ENCODE measurements around the gene NEK11. TPM values are rescaled to one million over a fixed set of nuclear protein-coding genes. Genes with fewer than 3 reads are reported as not detected.

NEK11 gene
- total and polyA plus RNA-seq, 9 of the 15 experiments (the other 6 are each of a cell fraction or from before 2014, with no cell fraction given): 0.28 to 1.5 (median 0.87) TPM

DNA sequence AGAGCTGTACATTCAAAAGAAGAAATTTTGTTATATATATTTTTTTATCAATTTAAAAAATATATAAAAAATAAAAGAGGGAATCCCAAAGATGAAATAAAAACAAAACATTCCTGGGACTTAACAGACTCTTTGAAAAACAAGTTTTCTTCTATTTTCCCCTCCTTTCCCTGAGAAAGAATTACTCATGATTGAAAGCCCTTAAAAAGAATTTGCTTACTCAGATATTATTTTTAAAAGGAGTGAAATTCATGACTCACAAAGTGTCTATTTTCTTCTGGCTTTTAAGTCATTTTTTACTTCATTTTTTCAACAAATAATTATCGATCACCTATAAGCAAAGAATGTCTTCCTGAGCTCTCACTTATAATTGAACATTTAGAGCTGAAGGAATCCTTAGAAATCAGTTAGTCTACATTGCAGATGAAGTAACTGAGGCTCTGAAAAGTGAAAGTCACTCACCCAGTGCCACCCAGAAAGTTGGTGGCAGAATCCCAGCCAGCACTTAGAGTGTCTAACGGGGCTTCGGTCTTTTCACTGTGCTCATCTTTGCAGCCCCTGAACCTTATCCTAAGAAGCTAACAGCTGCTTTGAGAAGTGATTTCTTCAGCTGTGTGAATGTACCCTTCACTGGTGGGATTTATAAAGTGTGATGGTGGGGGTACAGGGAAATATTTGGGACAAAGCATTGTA is 312.4 kb downstream of the NEK11 start:
- WGBS (ENCODE audit: insufficient coverage, low coverage, missing lambda C conversion rate): 18% methylated on average over 2 of the region's 3 CpGs
- TF ChIP-seq, protein P1, sequence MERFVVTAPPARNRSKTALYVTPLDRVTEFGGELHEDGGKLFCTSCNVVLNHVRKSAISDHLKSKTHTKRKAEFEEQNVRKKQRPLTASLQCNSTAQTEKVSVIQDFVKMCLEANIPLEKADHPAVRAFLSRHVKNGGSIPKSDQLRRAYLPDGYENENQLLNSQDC (CRISPR knock-in tag; IDR thresholded peaks at IDR 0.05): no peak
- peak; percentile 12; the same call in 1 of the 2 replicates for TF ChIP-seq C11orf30 (IDR thresholded peaks at IDR 0.05; ENCODE audit: low read depth)
- TF ChIP-seq ZNF316 (IDR thresholded peaks at IDR 0.05): peak; percentile 40; the same call in 1 of the 2 replicates
- H3K4me3 ChIP-seq: no peak overlapping the region
- ChIA-PET POLR2A (no interaction called here), CTCF (ENCODE audit: low intra/inter-chr PET ratio) (no interaction called here)
- DNase-seq (ENCODE audit: extremely low read depth in 1 of 4, low spot score in 3 of 4): no peak
- H3K27ac ChIP-seq (ENCODE audit: extremely low read depth, low read depth, low read length): no peak overlapping the region
- no peaks in the 10 kb centered on the region for H3K36me3 ChIP-seq (ENCODE audit: control insufficient read depth, insufficient read depth, low read length)
- no peak for FAIRE-seq
- no TSS peak for BruUV-seq (replicated peaks)
- no peaks in the 10 kb centered on the region for H4K20me1 ChIP-seq (replicated peaks; ENCODE audit: control insufficient read depth, insufficient read depth, low read length)
- intact Hi-C loops (cut with micrococcal nuclease) (no loop called here), in situ Hi-C loops (cut with MboI) (no loop called here)
- H3K4me2 ChIP-seq (ENCODE audit: insufficient read depth, low read length): no peak overlapping the region
- H3K27me3 ChIP-seq (ENCODE audit: control insufficient read depth in 2 of 2, insufficient read depth in 2 of 2, low read length in 2 of 2): no peaks in the 10 kb centered on the region
- H3K9me3 ChIP-seq (replicated peaks; ENCODE audit: control insufficient read depth, insufficient read depth, low read depth, low read length): no peaks in the 10 kb centered on the region
- H2AFZ ChIP-seq (ENCODE audit: low read depth, low read length): no peak overlapping the region
- H3K9me1 ChIP-seq (ENCODE audit: control insufficient read depth, insufficient read depth, low read length): no peaks in the 10 kb centered on the region
- no peaks in the 10 kb centered on the region for H3K79me2 ChIP-seq (ENCODE audit: control insufficient read depth, insufficient read depth, low read length)
- ATAC-seq: no peak
- H3K4me1 ChIP-seq (replicated peaks in 1 of 2; ENCODE audit: control insufficient read depth in 2 of 2, insufficient read depth in 2 of 2, low read length in 2 of 2): no peaks in the 10 kb centered on the region
- no peak overlapping the region for H3K9ac ChIP-seq (ENCODE audit: insufficient read depth in 1 of 2, low read depth in 2 of 2, low read length in 2 of 2)

DNA sequence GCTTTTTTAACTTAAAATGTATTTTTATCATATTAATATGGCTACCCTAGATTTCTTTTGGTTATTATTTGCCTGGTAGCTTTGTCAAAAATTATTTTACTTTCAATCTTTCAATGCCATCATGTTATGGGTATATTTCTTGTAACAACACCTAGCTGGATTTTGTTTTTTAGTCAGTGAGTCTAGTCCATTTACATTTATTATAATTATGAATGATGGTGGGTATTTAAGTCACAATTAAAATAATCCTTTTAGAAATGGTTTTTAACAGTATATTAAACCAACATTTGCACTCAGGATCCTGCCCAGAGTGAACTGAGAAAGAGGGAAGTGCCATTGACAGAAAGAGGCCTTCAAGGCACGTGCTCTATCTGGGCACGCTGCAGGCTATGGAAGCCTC is 315.1 kb downstream of the NEK11 start:
- no peaks in the 10 kb centered on the region for H3K27me3 ChIP-seq (ENCODE audit: control insufficient read depth in 2 of 2, insufficient read depth in 2 of 2, low read length in 2 of 2)
- no peak overlapping the region for H3K27ac ChIP-seq (ENCODE audit: extremely low read depth, low read depth, low read length)
- FAIRE-seq (no peak), DNase-seq (ENCODE audit: extremely low read depth in 1 of 4, low spot score in 3 of 4) (no peak), ATAC-seq (no peak)
- no peak overlapping the region for H3K4me3 ChIP-seq
- in situ Hi-C loops (cut with MboI): no loop called here
- no peaks in the 10 kb centered on the region for H3K36me3 ChIP-seq (ENCODE audit: control insufficient read depth, insufficient read depth, low read length)
- intact Hi-C loops (cut with micrococcal nuclease): no loop called here
- H3K4me2 ChIP-seq (ENCODE audit: insufficient read depth, low read length): no peak overlapping the region
- ChIA-PET CTCF (ENCODE audit: low intra/inter-chr PET ratio) (no interaction called here), POLR2A (no interaction called here)
- H3K4me1 ChIP-seq (replicated peaks in 1 of 2; ENCODE audit: control insufficient read depth in 2 of 2, insufficient read depth in 2 of 2, low read length in 2 of 2): no peaks in the 10 kb centered on the region
- H4K20me1 ChIP-seq (replicated peaks; ENCODE audit: control insufficient read depth, insufficient read depth, low read length): no peaks in the 10 kb centered on the region
- H3K9me1 ChIP-seq (ENCODE audit: control insufficient read depth, insufficient read depth, low read length): no peaks in the 10 kb centered on the region
- no TSS peak for BruUV-seq (replicated peaks)
- no peaks in the 10 kb centered on the region for H3K9me3 ChIP-seq (replicated peaks; ENCODE audit: control insufficient read depth, insufficient read depth, low read depth, low read length)
- no peaks in the 10 kb centered on the region for H3K79me2 ChIP-seq (ENCODE audit: control insufficient read depth, insufficient read depth, low read length)
- WGBS (ENCODE audit: insufficient coverage, low coverage, missing lambda C conversion rate): 42% methylated on average over 2 of the region's 2 CpGs
- TF ChIP-seq, protein P2, sequence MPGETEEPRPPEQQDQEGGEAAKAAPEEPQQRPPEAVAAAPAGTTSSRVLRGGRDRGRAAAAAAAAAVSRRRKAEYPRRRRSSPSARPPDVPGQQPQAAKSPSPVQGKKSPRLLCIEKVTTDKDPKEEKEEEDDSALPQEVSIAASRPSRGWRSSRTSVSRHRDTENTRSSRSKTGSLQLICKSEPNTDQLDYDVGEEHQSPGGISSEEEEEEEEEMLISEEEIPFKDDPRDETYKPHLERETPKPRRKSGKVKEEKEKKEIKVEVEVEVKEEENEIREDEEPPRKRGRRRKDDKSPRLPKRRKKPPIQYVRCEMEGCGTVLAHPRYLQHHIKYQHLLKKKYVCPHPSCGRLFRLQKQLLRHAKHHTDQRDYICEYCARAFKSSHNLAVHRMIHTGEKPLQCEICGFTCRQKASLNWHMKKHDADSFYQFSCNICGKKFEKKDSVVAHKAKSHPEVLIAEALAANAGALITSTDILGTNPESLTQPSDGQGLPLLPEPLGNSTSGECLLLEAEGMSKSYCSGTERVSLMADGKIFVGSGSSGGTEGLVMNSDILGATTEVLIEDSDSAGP (CRISPR knock-in tag; IDR thresholded peaks at IDR 0.05): no peak
- TF ChIP-seq ZFPM2 (CRISPR knock-in tag; IDR thresholded peaks at IDR 0.05): no peak
- TF ChIP-seq ZNF507 (tag; conservative IDR thresholded peaks at IDR 0.05): peak; percentile 94
- TF ChIP-seq CCAR2 (IDR thresholded peaks at IDR 0.05; ENCODE audit: low read depth, low read length): no peak
- no peak for TF ChIP-seq EP400 (IDR thresholded peaks at IDR 0.05)
- TF ChIP-seq NR2C1 (IDR thresholded peaks at IDR 0.05): no peak
- no peak for TF ChIP-seq NR2C1 (tag; IDR thresholded peaks at IDR 0.05)
- TF ChIP-seq TAF9B (IDR thresholded peaks at IDR 0.05; ENCODE audit: partially characterized antibody): no peak
- no peak for TF ChIP-seq ZFP36 (IDR thresholded peaks at IDR 0.05; ENCODE audit: low read depth, low read length, partially characterized antibody)
- H3K9ac ChIP-seq (ENCODE audit: insufficient read depth in 1 of 2, low read depth in 2 of 2, low read length in 2 of 2): no peak overlapping the region
- no peak overlapping the region for H2AFZ ChIP-seq (ENCODE audit: low read depth, low read length)
